ENCODE results near the gene RBM20. TPM values are rescaled to one million over a fixed set of nuclear protein-coding genes. Genes with fewer than 3 reads are reported as not detected.

The RBM20 gene
- total RNA-seq, 1 experiment from 2014 or later = 0.10 TPM

- DNase-seq (ENCODE audit: low read depth, low spot score) = no peak
- H3K27ac ChIP-seq (ENCODE audit: low read length) = no peak overlapping the region
- TF ChIP-seq CTCF (IDR thresholded peaks at IDR 0.05) = no peak
- TF ChIP-seq SIN3A (IDR thresholded peaks at IDR 0.05; ENCODE audit: borderline replicate concordance, insufficient read depth, low read depth, low read length) = no peak
- no peak for TF ChIP-seq TCF7L2 (IDR thresholded peaks at IDR 0.05; ENCODE audit: low read depth, low read length)
- TF ChIP-seq, protein P1, sequence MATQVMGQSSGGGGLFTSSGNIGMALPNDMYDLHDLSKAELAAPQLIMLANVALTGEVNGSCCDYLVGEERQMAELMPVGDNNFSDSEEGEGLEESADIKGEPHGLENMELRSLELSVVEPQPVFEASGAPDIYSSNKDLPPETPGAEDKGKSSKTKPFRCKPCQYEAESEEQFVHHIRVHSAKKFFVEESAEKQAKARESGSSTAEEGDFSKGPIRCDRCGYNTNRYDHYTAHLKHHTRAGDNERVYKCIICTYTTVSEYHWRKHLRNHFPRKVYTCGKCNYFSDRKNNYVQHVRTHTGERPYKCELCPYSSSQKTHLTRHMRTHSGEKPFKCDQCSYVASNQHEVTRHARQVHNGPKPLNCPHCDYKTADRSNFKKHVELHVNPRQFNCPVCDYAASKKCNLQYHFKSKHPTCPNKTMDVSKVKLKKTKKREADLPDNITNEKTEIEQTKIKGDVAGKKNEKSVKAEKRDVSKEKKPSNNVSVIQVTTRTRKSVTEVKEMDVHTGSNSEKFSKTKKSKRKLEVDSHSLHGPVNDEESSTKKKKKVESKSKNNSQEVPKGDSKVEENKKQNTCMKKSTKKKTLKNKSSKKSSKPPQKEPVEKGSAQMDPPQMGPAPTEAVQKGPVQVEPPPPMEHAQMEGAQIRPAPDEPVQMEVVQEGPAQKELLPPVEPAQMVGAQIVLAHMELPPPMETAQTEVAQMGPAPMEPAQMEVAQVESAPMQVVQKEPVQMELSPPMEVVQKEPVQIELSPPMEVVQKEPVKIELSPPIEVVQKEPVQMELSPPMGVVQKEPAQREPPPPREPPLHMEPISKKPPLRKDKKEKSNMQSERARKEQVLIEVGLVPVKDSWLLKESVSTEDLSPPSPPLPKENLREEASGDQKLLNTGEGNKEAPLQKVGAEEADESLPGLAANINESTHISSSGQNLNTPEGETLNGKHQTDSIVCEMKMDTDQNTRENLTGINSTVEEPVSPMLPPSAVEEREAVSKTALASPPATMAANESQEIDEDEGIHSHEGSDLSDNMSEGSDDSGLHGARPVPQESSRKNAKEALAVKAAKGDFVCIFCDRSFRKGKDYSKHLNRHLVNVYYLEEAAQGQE (IDR thresholded peaks at IDR 0.05; ENCODE audit: insufficient read depth in 1 of 2, low read depth in 2 of 2, low read length in 1 of 2) = no peak
- TF ChIP-seq POLR2AphosphoS5 (IDR thresholded peaks at IDR 0.05; ENCODE audit: low read depth, low read length) = no peak
- in situ Hi-C loops (cut with HindIII; ENCODE audit: low pct_unique_long_range_greater_than_20kb, low sequenced_read_pairs) (no loop called here), intact Hi-C loops (cut with micrococcal nuclease; ENCODE audit: unreplicated experiment) (no loop called here)
- H3K4me1 ChIP-seq (ENCODE audit: control insufficient read depth, insufficient read depth, low read length) = peaks cover 11% of the 10 kb centered on the region; the same call in 1 of the 2 replicates
- no peak overlapping the region for H3K4me3 ChIP-seq (ENCODE audit: low read depth in 2 of 2, low read length in 2 of 2)
- no peaks in the 10 kb centered on the region for H3K9me3 ChIP-seq (ENCODE audit: control insufficient read depth, insufficient read depth, low read depth, low read length)
- ChIA-PET CTCF (no interaction called here), POLR2A (no interaction called here)
- no peak for ATAC-seq
- BruUV-seq (replicated peaks) = no TSS peak
- no peaks in the 10 kb centered on the region for H3K27me3 ChIP-seq (ENCODE audit: control insufficient read depth, insufficient read depth, low read length)
- no peaks in the 10 kb centered on the region for H3K36me3 ChIP-seq (ENCODE audit: control insufficient read depth, insufficient read depth, low read length)
Observed at GRCh38 chr10:110887560-110887959, 243.4 kb downstream of the RBM20 start.

Other genes with a start within 250 kb of the RBM20 start
- 30.1 TPM for gene DUSP5, start 146.4 kb upstream of the RBM20 start, total RNA-seq (2021; ENCODE audit: unreplicated experiment)
- 71.2 TPM for gene SMC3, start 76.6 kb upstream of the RBM20 start, total RNA-seq (2021; ENCODE audit: unreplicated experiment)
- gene PDCD4, start 227.6 kb downstream of the RBM20 start, total RNA-seq (2021; ENCODE audit: unreplicated experiment) = 33.6 TPM

Measured in Panc1 (cell line).